GM18951 (cell line): ENCODE results near the gene TMPRSS6.
A peak's percentile ranks its signal among the peaks of the same experiment; 100 is the strongest.

Experiments used
- POLR2A ChIP-seq: IDR thresholded peaks from 4 replicates; pipeline ENCODE4 v1.6.1; 2011; ENCODE audit warnings: mild to moderate bottlenecking; ENCODE audit not compliant: insufficient read length, insufficient read depth; ENCODE audit errors: extremely low read depth
- in situ Hi-C: fragments of 300-500 bp; cut with MboI; formaldehyde crosslinking; loops from one replicate; pipeline ENCODE4 v1.12.0; 2022; ENCODE audit warnings: low sequenced_read_pairs, mixed read lengths, inconsistent platforms; ENCODE audit not compliant: unreplicated experiment

TMPRSS6 gene

DNA sequence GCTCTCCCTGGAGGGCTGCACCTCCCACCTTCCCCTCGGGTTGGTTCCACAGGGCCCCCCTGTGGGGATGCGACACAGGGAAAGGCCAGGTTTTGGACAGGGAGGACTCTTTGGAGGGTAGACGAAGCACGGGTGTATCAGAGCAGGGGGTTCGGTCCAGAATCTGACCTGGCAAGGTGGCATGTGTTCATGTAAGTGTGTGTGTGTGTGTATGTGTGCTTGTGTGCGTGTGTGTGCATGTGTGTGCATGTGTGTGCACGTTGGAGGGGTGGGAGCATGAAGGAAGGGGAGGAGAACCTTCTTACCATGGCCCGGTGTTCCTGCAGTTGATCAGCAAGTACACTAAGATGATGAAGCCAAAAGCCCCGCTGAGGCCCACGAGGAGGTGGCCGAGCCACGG lies 25.5 kb upstream of the TMPRSS6 start:
- in situ Hi-C loops = no loop called here
- TF ChIP-seq POLR2A = no peak

DNA sequence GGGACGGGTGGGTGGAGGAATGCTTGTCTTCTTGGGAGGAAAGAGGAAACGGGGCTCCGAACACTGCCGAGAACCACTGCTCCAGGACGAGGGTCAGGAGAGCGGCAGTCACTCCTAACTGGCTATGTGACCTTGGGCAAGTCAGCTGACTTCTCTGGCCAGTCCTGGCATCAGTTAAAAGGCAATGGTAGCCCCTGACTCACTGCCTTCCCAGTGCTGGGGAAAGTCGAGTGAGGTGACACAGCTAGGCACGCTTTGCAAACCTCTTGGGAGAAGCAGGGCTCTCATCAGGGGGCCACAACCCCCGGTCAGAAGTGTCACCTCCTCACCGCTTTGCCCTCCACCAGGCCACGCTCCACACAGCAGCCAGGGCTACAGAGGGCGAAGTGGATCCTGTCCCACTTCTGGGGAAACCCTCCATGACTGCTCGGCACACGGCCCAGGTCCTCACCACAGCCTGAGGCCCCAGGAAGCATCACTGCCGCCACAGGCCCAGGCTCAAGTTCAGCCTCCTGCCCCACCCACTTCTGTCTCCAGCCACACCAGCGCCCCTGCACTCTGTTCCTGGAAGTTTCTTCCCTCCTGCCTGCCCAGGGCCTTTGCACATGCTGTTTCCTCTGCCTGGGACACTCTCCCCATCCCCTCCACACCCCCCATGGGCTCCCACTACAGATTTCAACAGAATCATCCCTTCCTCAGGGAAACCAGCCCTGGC lies 23.9 kb upstream of the TMPRSS6 start:
- no peak for TF ChIP-seq POLR2A
- in situ Hi-C loops = no loop called here

DNA sequence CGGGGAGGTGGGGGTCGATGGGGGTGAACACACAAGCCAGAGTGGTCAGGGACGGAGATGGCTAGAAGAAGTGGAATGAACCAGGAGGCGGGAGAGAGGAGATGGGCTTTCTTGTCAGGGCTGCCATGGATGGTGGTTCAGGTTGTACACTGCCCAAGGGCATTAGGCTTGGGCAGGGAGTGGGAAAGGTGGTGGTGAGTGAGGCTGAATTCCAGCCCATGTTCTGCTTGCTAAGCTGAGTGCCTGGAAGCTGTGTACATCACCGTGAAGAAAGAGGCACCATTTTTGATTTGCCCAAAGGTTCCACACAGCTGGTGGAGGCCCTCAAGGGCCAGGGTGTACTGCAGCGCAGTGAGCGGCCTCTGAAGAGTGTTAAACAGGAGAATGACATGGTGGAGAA lies 23.3 kb upstream of the TMPRSS6 start:
- in situ Hi-C loops = no loop called here
- TF ChIP-seq POLR2A = no peak

DNA sequence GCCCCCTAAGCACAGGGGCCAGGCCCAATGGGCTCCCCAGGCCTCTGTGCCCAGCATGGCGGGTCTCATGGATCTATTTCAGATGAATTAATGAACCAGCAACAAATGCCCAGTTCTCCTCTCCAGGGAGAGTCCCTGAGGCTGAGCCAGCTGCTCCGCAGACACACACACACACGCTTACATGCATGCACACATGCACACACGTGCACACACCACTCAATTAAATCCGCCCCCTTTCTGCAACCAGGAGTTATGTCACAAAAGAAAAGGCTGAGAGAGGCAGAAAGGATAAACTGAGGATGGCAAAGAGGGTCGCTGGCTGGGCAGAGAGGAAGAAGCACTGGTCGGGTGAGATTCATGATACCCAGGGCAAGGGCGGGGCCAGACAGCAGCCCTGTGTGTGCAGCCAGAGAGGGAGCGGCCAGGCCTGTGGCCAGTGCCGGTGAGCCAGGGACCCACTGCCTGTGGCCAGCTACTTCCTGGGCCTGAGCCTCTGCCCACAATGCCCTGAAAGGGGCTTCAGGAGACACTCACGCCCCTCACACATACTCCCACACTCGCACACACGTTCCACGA lies 20.4 kb upstream of the TMPRSS6 start:
- in situ Hi-C loops = no loop called here
- no peak for TF ChIP-seq POLR2A

DNA sequence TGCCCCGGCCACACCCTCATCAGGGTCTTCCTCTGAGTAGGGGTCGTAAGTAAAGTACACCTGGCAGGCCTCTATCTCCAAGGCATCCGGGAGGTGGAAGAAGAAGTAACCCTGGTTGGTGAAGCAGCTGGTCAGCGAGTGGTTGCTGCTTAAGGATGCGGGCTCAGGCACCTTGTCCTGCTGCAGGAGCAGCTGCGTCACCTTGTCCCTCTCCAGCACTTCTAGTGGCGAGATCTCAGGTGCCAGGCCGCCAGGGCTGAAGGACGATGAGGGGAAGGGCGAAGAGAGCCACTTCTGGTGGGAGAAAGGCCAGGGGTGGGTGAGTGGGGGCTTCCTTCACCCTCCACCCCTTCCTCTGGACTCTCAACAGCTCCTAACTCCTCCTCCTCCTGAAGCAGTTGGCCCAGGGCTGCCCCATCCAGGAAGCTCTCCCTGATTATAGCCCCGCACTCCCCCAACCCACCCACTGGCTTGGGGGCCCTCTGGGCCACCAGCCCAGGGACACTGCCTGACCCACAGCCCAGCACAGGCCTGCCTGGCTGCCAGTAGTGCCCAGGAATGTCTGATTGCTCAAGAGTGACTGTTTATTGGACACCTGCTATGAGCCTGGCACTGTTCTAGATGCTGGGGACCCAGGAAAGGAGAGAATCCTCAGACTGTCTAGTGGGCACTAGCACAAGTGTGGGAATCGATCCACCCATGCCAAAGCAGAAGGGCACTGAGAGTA lies 19.2 kb upstream of the TMPRSS6 start:
- in situ Hi-C loops = no loop called here
- TF ChIP-seq POLR2A = no peak

DNA sequence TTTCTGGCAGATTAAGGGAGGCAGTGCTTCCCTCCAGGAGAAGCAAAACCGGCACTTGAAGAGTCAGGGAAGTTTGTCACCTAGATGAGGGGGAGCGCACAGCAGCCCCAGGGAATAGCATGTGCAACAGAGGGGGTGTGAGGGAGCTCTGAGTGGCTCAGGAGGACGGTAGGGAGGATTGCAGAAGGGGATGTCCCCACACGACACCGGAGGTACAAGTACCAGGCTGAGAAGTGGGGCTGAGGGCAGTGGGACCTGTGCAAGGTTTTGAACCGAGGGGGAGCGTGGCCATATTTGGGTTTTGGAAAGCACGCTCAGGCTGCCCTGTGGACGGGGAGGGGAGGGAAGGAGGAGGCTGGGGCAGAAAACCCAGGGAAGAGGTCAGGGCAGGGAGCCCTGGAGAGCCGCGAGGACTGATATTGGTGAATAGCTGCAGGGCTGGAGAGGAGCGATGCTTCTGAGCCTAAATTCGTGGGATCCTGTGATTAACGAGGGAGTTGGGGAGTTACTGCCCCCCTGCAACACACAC lies 17.9 kb upstream of the TMPRSS6 start:
- in situ Hi-C loops = no loop called here
- TF ChIP-seq POLR2A = no peak

DNA sequence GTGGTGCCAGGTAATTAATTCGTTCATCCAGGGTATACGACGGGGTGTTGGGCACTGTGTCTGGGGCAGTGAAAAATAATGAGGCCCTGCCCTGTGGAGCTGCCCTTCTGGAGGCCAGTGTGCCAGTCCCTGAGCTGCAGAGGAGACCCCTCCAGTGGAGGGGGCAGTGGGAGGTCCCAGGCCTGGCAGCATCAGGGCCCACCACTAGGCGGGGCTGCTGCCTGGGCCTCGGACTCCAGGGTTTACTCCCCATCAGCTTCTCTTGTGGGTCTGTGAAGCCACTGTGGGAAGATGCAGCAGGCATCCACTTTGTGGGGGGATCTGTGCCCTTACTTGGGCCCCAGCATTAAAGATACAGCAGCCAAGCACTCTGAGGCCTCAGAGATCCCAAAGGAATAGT lies 17.4 kb upstream of the TMPRSS6 start:
- TF ChIP-seq POLR2A = no peak

DNA sequence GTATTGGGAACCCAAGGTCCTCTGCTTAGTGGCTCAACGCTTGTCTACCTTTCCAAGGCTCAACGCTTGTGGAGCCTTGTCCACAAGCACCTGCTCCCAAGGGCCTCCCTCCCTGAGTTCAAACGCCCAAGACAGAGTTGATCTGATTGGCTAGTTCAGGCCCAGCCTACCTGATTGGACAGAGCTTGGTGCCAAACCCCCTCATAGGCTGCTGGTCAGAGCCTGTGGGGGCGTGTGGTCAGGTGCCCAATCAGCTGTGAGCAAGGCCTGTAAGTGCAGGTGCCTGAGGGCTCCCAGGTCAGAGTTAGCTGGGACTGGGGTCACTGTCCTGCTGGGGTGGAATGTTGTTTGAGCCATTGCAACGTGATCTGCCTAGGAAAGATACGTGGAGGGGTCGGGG lies 16.9 kb upstream of the TMPRSS6 start:
- peak; percentile 10 for TF ChIP-seq POLR2A
- in situ Hi-C loops = no loop called here

More for the DNA sequence above, 17.4 kb upstream of the TMPRSS6 start:
- in situ Hi-C loops = no loop called here

DNA sequence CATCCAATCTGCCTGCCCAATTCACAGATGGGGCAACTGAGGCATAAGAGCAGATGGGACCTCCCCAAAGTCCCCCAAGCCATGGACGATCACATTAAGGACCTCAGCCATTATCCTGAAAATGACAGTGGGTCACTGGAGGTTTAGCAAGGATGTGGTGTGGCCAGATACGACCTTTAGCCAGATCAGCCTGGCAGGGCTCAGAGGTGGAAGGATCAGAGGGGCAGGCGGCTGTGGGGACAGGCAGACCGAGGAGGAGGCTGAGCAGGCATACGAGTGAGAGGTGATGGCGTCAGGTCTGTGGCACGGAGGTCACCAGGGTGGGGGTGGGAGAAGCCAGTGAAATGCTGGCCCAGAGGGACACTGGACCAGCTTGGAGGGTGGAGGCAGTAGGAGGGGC lies 14.1 kb upstream of the TMPRSS6 start:
- in situ Hi-C loops = no loop called here
- no peak for TF ChIP-seq POLR2A

DNA sequence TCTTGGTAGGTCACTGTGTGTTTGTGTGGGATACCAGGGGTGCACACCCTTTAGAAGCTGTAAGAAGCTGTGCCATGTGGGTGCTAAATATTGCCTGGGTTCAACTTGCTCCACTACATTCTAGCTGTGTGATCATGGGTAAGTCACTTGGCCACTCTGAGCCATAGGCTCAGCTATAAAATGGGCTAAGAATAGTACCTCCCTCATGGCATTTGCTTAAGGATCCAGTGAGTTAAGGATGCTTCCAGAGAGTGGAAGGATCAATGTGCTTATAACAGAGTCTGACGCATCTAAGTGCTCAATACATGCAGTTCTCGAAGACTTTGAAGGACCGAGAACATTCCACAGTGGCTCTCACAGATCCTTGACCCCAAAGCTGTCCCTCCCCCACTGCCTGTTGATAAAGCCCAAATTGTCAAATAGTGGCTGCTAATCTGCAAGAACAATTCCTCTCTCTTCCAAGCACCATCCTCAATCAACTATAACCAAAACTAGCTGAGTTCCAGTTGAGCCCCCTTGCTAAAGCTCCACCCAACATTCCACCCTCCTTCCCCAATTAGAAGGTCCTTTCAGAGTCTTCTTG lies 13.2 kb upstream of the TMPRSS6 start:
- no peak for TF ChIP-seq POLR2A
- in situ Hi-C loops = no loop called here

DNA sequence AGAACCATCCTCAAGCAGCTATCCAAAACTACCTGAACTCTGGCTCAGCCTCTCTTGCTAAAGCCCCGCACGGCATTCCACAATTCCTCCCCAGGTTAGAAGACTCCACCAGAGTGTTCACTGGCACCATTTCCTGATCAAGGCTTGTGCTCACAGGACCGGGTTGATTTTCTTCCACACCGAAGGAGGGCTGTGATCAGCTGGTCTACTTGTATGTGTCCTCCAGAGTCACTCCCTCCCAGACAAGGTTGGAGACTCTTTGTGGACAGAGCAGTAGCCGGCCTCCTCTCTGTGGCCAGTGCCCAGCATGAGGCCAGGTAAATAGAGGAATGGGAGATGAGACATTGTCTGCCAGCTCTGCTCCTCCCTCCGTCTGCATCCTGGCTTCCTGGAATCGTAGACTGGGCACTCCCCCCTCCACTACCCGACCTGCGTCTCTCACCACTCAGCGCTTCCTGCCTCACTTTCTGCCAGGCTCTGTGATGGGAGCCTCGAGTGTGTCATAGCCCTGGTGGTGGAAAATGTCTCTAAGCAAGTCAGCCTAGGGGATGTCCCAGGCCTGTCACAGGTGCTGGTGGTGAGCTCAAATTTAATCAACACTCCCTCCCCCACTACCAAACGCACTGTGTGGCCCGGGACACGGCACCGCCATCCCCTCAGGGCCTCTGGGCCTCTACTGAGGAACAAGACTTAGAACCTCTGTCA lies 12.5 kb upstream of the TMPRSS6 start:
- in situ Hi-C loops = no loop called here
- peak; percentile 34 for TF ChIP-seq POLR2A

DNA sequence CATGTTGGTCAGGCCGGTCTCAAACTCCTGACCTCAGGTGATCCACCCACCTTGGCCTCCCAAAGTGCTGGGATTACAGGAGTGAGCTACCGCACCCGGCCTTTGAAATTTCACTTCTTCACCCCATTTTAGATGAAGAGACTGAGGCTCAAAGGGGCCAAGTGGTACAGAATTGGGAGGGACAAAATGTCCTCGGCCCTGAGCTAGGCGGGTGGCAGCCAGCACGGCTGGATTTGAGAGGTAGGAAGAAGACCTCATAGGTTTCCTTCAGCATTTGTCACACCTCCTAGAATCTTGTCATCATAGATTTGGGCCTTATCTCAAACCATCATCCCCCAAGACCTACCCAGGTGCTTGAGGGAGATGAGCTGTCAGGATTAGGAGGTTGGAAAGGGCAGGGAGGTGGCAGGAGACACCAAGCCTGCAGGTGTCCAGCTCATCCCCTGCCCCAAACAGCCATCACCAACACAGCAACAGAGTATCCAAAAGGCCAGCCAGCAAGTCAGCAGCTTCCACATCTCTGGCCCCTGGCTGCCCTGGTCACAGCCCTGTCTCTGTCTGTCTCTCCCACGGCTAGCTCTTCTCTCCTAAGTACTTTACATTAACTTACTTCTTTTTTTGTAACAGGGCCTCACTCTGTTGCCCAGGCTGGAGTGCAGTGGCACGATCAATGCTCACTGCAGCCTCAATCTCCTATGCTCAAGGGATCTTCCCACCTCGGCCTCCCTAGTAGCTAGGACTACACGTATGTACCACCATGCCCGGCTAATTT lies 11.2 kb upstream of the TMPRSS6 start:
- no peak for TF ChIP-seq POLR2A
- in situ Hi-C loops = no loop called here
